HG02763 (cell line): Measurements from ENCODE around the gene MAP6.

Experiments
- ATAC-seq: cut with Tn5 transposase; IDR thresholded peaks from one replicate; pipeline ENCODE4 v1.9.1; 2021; ENCODE audit warnings: mild to moderate bottlenecking, moderate library complexity; ENCODE audit not compliant: unreplicated experiment

Gene MAP6

GRCh38 chr11:75554258-75555022 is 114.4 kb downstream of the MAP6 start:
- no peak for ATAC-seq

GRCh38 chr11:75553889-75554257 is 115.0 kb downstream of the MAP6 start:
- ATAC-seq, result no peak

- no peak for ATAC-seq
These were observed 115.7 kb downstream of the MAP6 start for GRCh38 chr11:75553182-75553581.

- no peak for ATAC-seq
These were observed 119.4 kb downstream of the MAP6 start for GRCh38 chr11:75549370-75549958.

- ATAC-seq, result no peak
These were observed 120.1 kb downstream of the MAP6 start for GRCh38 chr11:75548595-75549272.

DNA sequence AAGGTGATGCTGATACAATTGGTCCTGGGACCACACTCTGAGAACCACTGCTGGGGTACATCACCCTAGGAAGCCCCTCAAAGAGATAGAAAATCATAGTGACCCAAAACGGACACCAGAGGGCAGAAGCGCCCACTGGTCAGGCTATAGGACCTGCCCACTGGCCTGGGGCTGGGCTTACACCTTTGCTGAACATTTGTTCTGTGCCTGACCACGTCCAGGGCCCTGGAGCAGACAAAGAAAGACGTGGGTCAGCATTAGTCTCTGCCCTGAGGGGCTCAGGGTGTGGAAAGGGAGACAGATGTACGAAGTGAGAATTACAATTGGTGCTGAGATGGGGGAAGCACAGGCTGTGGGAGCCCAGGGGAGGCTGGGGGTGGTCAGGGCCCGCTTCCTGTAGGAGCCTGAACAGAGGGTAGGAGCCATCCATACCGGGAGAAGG is 121.2 kb downstream of the MAP6 start:
- ATAC-seq, result no peak

GRCh38 chr11:75547177-75547576 is 121.7 kb downstream of the MAP6 start:
- no peak for ATAC-seq

DNA sequence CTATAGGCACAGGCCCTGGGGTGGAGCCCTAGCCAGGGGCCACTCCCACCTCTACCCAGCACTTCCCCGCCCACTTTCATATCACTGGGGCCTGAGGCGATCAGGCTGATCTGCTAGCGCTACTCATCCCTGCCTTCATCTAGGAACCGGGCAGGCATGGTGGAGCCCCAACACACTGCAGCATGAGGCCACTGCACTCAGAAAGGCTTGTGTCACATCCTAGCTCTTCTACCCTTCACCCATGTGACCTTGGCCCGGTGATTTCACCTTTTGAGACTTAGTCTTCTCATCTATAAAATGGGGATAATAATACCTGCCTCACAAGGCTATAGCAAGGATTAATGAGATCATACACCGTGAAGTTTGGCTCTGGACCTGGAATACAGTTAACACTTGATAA is 125.0 kb downstream of the MAP6 start:
- ATAC-seq, result no peak

- ATAC-seq, result no peak
These were observed 126.8 kb downstream of the MAP6 start for GRCh38 chr11:75542088-75542438.

DNA sequence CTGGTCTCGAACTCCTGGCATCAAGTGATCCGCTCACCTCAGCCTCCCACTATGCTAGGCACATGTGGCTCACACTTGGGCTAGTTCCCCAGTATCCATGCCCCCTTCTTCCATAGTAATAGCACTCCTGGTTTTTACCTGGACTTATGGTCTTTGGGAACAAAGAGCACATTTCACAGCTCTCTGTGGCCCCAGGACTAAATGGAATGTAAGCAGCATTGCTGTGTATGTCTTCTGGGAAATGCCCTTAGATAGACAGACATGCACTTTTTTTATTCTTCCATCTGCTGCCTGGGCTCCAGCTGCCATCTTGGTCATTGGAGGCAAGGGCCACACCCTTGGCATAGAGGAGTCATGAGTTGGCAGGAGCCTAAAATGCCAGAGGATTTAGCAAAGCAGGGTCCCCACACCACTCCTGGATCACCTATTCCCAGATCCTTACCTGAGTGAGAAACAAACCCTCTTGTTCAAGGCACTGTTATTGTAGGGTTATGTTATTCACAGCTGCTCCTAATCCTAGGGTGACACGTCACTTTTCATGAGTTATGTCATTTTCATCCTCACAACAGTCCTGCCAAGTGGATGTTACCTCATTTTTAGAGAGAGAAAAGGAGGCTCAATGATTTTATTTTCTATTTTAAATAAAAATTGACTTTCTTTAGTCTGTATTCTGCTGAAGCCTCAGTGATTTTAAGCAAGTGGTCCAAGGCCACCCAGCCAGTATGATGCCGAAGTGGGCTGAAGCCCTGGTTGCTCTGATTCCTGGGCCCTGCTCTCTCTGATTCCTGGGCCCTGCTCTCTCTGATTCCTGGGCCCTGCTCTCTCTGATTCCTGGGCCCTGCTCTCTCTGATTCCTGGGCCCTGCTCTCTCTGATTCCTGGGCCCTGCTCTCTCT is 127.4 kb downstream of the MAP6 start:
- no peak for ATAC-seq

DNA sequence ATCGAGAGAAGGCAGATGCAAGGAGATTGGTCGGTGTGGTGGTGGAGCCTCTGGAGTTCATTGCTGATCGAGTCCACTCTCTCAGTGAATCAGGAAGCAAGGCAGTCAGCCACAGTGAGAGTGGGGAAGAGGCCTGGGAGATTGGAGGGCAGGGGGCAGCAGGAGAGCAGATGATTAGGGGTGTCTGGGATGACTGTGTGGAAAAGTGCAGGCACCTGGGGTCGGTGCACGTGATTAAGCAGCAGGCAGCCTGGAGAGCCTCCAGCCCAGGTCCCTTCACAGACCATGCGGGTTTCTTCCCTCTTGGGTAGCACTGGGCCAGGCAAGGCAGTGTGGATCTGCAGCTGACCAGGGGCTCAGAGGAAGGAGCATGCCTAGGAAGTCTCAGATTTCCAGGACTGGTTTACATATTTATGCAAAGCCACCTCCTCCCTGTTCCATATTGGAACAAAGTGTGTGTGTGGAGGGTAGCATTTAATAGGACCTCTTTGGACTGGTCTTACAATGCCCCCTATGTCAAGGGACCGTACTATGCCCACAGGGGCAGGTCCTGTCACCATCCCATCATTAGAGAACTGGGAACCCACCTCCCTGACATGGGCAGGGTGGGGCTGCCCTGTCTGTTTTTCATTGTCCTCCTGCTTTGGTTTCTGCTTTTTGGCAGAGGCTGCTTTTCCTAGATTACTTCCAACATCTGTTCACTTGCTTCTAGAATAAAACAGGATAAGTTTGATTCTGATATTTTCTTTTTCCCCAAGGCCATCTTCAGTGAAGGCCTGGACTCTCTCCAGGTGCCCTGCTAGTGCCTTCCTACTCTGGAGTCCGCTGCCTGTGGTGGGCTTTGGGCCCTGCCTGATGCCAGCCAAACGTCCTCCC is 129.1 kb downstream of the MAP6 start:
- no peak for ATAC-seq

GRCh38 chr11:75538150-75538942 is 130.5 kb downstream of the MAP6 start:
- ATAC-seq, result no peak

- no peak for ATAC-seq
These were observed 131.1 kb downstream of the MAP6 start for GRCh38 chr11:75537740-75538139.
